PC-3 (cell line): Measurements from ENCODE around the gene TMEM132E. TPM values are rescaled to one million over a fixed set of nuclear protein-coding genes. Genes with fewer than 3 reads are reported as not detected.
"Not testable (repeated sequence)": the region's sequence is repeated elsewhere in the genome, so short reads cannot be mapped to it uniquely, and the experiment has no call there.

Experiments used
- ATAC-seq: fragments of 200-7000 bp; cut with Tn5 transposase; 2 replicates; pipeline ENCODE4 v1.9.1; 2020; ENCODE audit warnings: mild to moderate bottlenecking, moderate library complexity
- BruUV-seq: library from RNA; stranded (reverse); fragments of 400-500 nt; replicated peaks from 2 replicates; lab custom pipeline; 2021; lab: Mats Ljungman, UMichigan
- CTCF ChIA-PET: fragments of 300-600 bp; sonication (Branson Sonifier 250); formaldehyde crosslinking; loops from one replicate; lab custom pipeline; 2022; ENCODE audit warnings: antibody characterized with exemption; lab: Charles Lee
- POLR2A ChIA-PET: fragments of 300-600 bp; sonication (Branson Sonifier 250); formaldehyde crosslinking; loops from one replicate; lab custom pipeline; 2022; ENCODE audit warnings: antibody characterized with exemption; ENCODE audit not compliant: unreplicated experiment; lab: Charles Lee
- DNase-seq: peaks from one replicate; pipeline ENCODE4 v3.0.0-alpha.2; 2015
- H2AFZ ChIP-seq: fragments of 300-600 bp; sonication (generic); 2 replicates; pipeline ENCODE4 v1.6.0; 2016; ENCODE audit warnings: antibody characterized with exemption, low read length
- H3F3A ChIP-seq: fragments of 300-600 bp; sonication (generic); one replicate; pipeline ENCODE4 v1.6.0; 2017; ENCODE audit warnings: antibody characterized with exemption, low read length, control low read depth, mild to moderate bottlenecking; ENCODE audit not compliant: unreplicated experiment
- H3K27ac ChIP-seq: fragments of 300-600 bp; sonication (generic); 2 replicates; pipeline ENCODE4 v1.5.1; 2016; ENCODE audit warnings: mild to moderate bottlenecking, low read length
- H3K27me3 ChIP-seq: fragments of 300-600 bp; sonication (generic); 2 replicates; pipeline ENCODE4 v1.6.1; 2016; ENCODE audit warnings: low read length, mixed read lengths
- H3K36me3 ChIP-seq: fragments of 300-600 bp; sonication (generic); 2 replicates; pipeline ENCODE4 v1.6.1; 2016; ENCODE audit warnings: low read depth, mixed run types, low read length, mixed read lengths
- H3K4me1 ChIP-seq: fragments of 300-600 bp; sonication (generic); 2 replicates; pipeline ENCODE4 v1.5.1; 2016; ENCODE audit warnings: low read length; ENCODE audit not compliant: insufficient read depth
- H3K4me2 ChIP-seq: fragments of 300-600 bp; sonication (generic); 2 replicates; pipeline ENCODE4 v1.6.0; 2016; ENCODE audit warnings: low read length
- H3K4me3 ChIP-seq: fragments of 300-600 bp; sonication (generic); 2 replicates; pipeline ENCODE4 v1.5.1; 2016; ENCODE audit warnings: mild to moderate bottlenecking, low read length, mixed read lengths
- H3K79me2 ChIP-seq: fragments of 300-600 bp; sonication (generic); 2 replicates; pipeline ENCODE4 v1.6.1; 2017; ENCODE audit warnings: low read length, mixed read lengths
- H3K9ac ChIP-seq: fragments of 300-600 bp; sonication (generic); 2 replicates; pipeline ENCODE4 v1.6.0; 2016; ENCODE audit warnings: mild to moderate bottlenecking, low read length
- H3K9me2 ChIP-seq: fragments of 300-600 bp; sonication (generic); replicated peaks from 2 replicates; pipeline ENCODE4 v1.6.1; 2016; ENCODE audit warnings: mixed run types, low read length, mixed read lengths
- H3K9me3 ChIP-seq: fragments of 300-600 bp; sonication (generic); 2 replicates; pipeline ENCODE4 v1.6.1; 2016; ENCODE audit warnings: low read length, mixed read lengths
- H4K20me1 ChIP-seq: fragments of 300-600 bp; sonication (generic); 2 replicates; pipeline ENCODE4 v1.6.1; 2016; ENCODE audit warnings: low read length, mixed read lengths
- EZH2 ChIP-seq: fragments of 300-600 bp; sonication (generic); IDR thresholded peaks from one replicate; pipeline ENCODE4 v1.6.1; 2017; ENCODE audit warnings: antibody characterized with exemption, mild to moderate bottlenecking, low read length; ENCODE audit not compliant: unreplicated experiment
- EZH2phosphoT487 ChIP-seq: fragments of 300-600 bp; sonication (generic); IDR thresholded peaks from 2 replicates; pipeline ENCODE4 v1.6.1; 2018; ENCODE audit warnings: mild to moderate bottlenecking, antibody characterized with exemption, low read length, borderline replicate concordance
- intact Hi-C: fragments of 100-400 bp; cut with micrococcal nuclease; formaldehyde crosslinking; loops from 2 replicates; pipeline ENCODE4 v1.9.0; 2023
- total RNA-seq: library from RNA; depleted of rRNA; stranded (reverse); fragments of >200 nt; gene quantifications from 2 replicates; pipeline ENCODE4 v1.2.3, GENCODE V29; 2014
- TF ChIP-seq, protein P1 (sequence below): fragments of 300-600 bp; sonication (generic); conservative IDR thresholded peaks from 2 replicates; pipeline ENCODE4 v1.5.1; 2017; ENCODE audit warnings: antibody characterized with exemption, low read depth, mild to moderate bottlenecking, low read length

TMEM132E gene
- total RNA-seq, 1 experiment from 2014 or later: not detected

DNA sequence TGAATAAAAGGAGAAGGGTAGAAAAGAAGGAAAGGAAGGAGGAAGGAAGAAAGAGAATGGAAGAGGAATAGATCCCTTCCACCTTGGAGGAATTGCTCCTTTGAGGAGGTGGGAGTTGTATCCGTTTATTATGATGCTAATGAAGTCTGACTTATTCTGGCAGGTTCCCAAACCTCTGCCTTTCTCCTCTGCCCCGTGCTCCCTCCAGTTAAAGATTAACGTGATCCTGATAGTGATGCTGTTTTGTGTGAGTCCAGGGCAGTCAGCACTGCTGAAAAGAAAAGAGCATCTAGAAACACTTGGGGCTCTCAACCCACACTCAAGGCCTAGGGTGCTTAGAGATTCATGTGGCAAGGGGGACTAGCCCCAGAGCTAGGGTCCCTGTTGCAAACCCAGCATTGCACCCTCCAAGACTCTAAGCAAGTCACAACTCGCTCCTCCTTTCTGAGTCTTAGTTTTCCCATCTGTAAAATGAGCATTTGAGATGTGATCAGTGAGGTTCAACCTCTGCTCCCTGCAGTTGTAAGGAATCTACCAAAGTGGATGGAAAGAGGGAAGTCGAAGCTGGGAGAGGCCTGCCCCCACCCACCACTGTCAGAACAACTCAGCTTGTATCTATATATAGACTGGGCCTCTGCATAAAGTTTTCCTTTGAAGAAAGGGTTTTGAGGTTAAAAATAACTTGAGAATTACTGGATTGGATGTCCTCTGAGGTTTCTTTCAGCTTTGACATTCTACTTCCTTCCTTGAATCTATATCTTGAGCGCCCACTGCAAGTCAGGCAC, 46.9 kb upstream of the TMEM132E start:
- BruUV-seq: no TSS peak
- DNase-seq (no peak), ATAC-seq (no peak)
- no peak overlapping the region for H3K27ac ChIP-seq
- no peaks in the 10 kb centered on the region for H3K27me3 ChIP-seq
- TF ChIP-seq, protein P1, sequence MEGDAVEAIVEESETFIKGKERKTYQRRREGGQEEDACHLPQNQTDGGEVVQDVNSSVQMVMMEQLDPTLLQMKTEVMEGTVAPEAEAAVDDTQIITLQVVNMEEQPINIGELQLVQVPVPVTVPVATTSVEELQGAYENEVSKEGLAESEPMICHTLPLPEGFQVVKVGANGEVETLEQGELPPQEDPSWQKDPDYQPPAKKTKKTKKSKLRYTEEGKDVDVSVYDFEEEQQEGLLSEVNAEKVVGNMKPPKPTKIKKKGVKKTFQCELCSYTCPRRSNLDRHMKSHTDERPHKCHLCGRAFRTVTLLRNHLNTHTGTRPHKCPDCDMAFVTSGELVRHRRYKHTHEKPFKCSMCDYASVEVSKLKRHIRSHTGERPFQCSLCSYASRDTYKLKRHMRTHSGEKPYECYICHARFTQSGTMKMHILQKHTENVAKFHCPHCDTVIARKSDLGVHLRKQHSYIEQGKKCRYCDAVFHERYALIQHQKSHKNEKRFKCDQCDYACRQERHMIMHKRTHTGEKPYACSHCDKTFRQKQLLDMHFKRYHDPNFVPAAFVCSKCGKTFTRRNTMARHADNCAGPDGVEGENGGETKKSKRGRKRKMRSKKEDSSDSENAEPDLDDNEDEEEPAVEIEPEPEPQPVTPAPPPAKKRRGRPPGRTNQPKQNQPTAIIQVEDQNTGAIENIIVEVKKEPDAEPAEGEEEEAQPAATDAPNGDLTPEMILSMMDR: no peak
- TF ChIP-seq EZH2 (no peak), EZH2phosphoT487 (no peak)
- H3K4me1 ChIP-seq: no peaks in the 10 kb centered on the region
- ChIA-PET CTCF (no interaction called here), POLR2A (no interaction called here)
- no peaks in the 10 kb centered on the region for H4K20me1 ChIP-seq
- no peaks in the 10 kb centered on the region for H3K79me2 ChIP-seq
- H3K9me2 ChIP-seq: no peaks in the 10 kb centered on the region
- H3F3A ChIP-seq: no peaks in the 10 kb centered on the region
- H2AFZ ChIP-seq: no peak overlapping the region
- no peak overlapping the region for H3K4me2 ChIP-seq
- intact Hi-C loops: no loop called here
- H3K9ac ChIP-seq: no peak overlapping the region
- no peaks in the 10 kb centered on the region for H3K9me3 ChIP-seq
- no peak overlapping the region for H3K4me3 ChIP-seq
- H3K36me3 ChIP-seq: no peaks in the 10 kb centered on the region

DNA sequence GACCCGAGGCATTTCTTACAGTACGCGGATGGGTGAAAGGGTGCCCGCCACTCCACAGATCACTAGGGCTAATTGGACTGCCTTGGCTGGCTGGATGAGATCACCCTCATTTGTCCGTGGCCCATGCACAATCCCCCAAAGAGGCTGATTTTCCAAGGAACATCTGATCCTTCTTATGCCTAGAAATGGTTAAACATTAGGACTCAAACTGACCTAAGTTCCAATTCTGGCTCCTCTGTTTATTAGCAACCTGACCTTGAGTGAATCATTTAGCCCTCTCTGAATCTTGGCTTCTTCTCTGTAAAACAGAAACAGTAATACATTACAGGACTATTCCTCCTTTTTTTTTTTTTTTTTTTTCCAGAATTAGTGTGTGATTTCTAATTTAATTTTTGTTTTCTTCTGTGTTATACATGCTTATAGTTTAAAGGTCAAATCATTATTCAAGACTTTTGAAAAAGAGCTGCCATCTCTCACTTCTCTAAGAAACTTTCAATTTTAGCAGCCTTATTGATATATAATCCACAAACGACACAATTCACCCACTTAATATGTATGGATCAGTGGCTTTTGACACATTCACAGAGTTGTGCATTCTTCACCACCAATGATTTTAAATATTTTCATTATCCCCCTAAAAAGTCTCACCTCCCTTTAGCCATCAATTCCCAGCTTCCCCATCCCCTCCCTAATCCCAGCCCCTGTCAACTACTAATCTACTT, 45.4 kb upstream of the TMEM132E start:
- Histone ChIP-seq H3K36me3 (no peaks in the 10 kb centered on the region), H3K9me3 (no peaks in the 10 kb centered on the region), H3K27ac (no peak overlapping the region), H4K20me1 (no peaks in the 10 kb centered on the region), H3F3A (no peaks in the 10 kb centered on the region), H3K4me1 (no peaks in the 10 kb centered on the region), H2AFZ (no peak overlapping the region), H3K9ac (no peak overlapping the region), H3K9me2 (no peaks in the 10 kb centered on the region), H3K4me3 (no peak overlapping the region), H3K4me2 (no peak overlapping the region), H3K79me2 (no peaks in the 10 kb centered on the region), H3K27me3 (no peaks in the 10 kb centered on the region)
- DNase-seq (no peak), ATAC-seq (no peak)
- ChIA-PET POLR2A (no interaction called here), CTCF (no interaction called here)
- TF ChIP-seq EZH2: no peak
- TF ChIP-seq EZH2phosphoT487: no peak
- TF ChIP-seq, protein P1: no peak
- no TSS peak for BruUV-seq
- intact Hi-C loops: no loop called here

DNA sequence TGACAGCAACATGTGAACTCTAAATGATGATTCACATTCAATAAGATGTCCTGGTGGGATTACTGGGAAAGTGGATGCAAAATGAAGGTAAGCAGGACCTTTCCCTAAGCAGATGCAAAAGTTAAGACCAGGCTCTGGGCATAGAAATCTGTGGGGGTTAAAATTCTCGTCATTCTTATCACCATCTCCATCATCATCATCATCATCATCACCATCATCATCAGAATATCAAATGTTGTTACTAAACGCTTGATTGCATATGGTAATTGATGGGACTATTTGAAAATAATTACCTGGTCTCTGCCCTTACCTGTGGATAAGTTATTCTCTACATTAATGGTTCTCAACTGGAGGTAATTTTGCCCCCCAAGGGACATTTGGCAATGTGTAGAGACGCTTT, 41.9 kb upstream of the TMEM132E start:
- BruUV-seq: no TSS peak
- CTCF ChIA-PET: no interaction called here
- POLR2A ChIA-PET: no interaction called here
- no peaks in the 10 kb centered on the region for H3K4me1 ChIP-seq
- no peak overlapping the region for H3K4me2 ChIP-seq
- H4K20me1 ChIP-seq: no peaks in the 10 kb centered on the region
- no peaks in the 10 kb centered on the region for H3F3A ChIP-seq
- TF ChIP-seq EZH2phosphoT487: no peak
- TF ChIP-seq, protein P1: no peak
- no peak for TF ChIP-seq EZH2
- no peaks in the 10 kb centered on the region for H3K9me3 ChIP-seq
- H3K36me3 ChIP-seq: no peaks in the 10 kb centered on the region
- ATAC-seq (no peak), DNase-seq (no peak)
- H3K27ac ChIP-seq: no peak overlapping the region
- no peaks in the 10 kb centered on the region for H3K9me2 ChIP-seq
- no peak overlapping the region for H3K4me3 ChIP-seq
- no peak overlapping the region for H2AFZ ChIP-seq
- H3K27me3 ChIP-seq: peaks cover 17% of the 10 kb centered on the region
- intact Hi-C loops: no loop called here
- no peaks in the 10 kb centered on the region for H3K79me2 ChIP-seq
- no peak overlapping the region for H3K9ac ChIP-seq

DNA sequence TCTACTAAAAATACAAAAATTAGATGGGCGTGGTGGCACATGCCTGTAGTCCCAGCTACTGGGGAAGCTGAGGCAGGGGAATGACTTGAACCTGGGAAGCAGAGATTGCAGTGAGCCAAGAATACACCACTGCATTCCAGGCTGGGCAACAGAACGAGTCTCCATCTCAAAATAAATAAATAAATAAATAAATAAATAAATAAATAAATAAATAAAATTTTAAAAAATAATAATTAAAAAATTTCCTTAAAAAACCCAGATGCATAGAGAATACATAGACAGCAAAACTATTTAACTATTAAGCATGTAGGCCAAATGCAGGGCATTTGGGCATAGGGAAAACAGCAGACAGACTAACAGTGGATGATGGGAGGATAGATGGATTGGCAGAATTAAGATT, 40.8 kb upstream of the TMEM132E start:
- not testable (repeated sequence) for H3K79me2 ChIP-seq

More for the DNA sequence above, 40.8 kb upstream of the TMEM132E start:
- CTCF ChIA-PET, H3F3A ChIP-seq, H3K9ac ChIP-seq, H2AFZ ChIP-seq, H3K4me2 ChIP-seq, H3K9me3 ChIP-seq, H3K27ac ChIP-seq, H3K9me2 ChIP-seq, ATAC-seq, H3K36me3 ChIP-seq, intact Hi-C loops, DNase-seq, H4K20me1 ChIP-seq, BruUV-seq, H3K4me1 ChIP-seq, H3K4me3 ChIP-seq, POLR2A ChIA-PET: not testable (repeated sequence)
- peaks cover 19% of the 10 kb centered on the region for H3K27me3 ChIP-seq
